ENCODE results near the gene PYCR2.

GRCh38 chr1:225928186-225929175, 4.4 kb upstream of the PYCR2 start:
- TF ChIP-seq, protein P1, sequence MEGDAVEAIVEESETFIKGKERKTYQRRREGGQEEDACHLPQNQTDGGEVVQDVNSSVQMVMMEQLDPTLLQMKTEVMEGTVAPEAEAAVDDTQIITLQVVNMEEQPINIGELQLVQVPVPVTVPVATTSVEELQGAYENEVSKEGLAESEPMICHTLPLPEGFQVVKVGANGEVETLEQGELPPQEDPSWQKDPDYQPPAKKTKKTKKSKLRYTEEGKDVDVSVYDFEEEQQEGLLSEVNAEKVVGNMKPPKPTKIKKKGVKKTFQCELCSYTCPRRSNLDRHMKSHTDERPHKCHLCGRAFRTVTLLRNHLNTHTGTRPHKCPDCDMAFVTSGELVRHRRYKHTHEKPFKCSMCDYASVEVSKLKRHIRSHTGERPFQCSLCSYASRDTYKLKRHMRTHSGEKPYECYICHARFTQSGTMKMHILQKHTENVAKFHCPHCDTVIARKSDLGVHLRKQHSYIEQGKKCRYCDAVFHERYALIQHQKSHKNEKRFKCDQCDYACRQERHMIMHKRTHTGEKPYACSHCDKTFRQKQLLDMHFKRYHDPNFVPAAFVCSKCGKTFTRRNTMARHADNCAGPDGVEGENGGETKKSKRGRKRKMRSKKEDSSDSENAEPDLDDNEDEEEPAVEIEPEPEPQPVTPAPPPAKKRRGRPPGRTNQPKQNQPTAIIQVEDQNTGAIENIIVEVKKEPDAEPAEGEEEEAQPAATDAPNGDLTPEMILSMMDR (IDR thresholded peaks at IDR 0.05): no peak
- no peak for TF ChIP-seq POLR2A (IDR thresholded peaks at IDR 0.05)
